SKM-1 (cell line): ENCODE results near the gene AGRP.
A peak's percentile ranks its signal among the peaks of the same experiment; 100 is the strongest.
"Not testable (repeated sequence)": the region's sequence is repeated elsewhere in the genome, so short reads cannot be mapped to it uniquely, and the experiment has no call there.

Experiments used
- DNase-seq: peaks from one replicate; lab custom pipeline; 2025; ENCODE audit not compliant: unreplicated experiment; lab: John Stamatoyannopoulos, UW

The AGRP gene

GRCh38 chr16:67483150-67483549, at the start of gene AGRP:
Gene AGRP, minus strand, starts transcription at chr16:67483547. Its CDS starts 149 bp downstream, at chr16:67483398.
- DNase-seq, result no peak

- DNase-seq, result peak; percentile 64
These were observed 47.9 kb upstream of the AGRP start for GRCh38 chr16:67531247-67531646.

- DNase-seq, result no peak
These were observed 46.9 kb upstream of the AGRP start for GRCh38 chr16:67530013-67530939.

- no peak for DNase-seq
These were observed 46.2 kb upstream of the AGRP start for GRCh38 chr16:67529582-67530012.

GRCh38 chr16:67528870-67529581, 45.7 kb upstream of the AGRP start:
- no peak for DNase-seq

GRCh38 chr16:67528222-67528869, 45.0 kb upstream of the AGRP start, which contains the start of gene RIPOR1:
Gene RIPOR1, plus strand, starts transcription at chr16:67528829. Its CDS starts 9,618 bp downstream, at chr16:67538447.
- DNase-seq, result no peak

GRCh38 chr16:67526149-67526791, 42.9 kb upstream of the AGRP start:
- DNase-seq, result no peak

GRCh38 chr16:67525176-67525860, 42.0 kb upstream of the AGRP start:
- no peak for DNase-seq

GRCh38 chr16:67521095-67521804, 37.9 kb upstream of the AGRP start:
- peak; percentile 83 for DNase-seq

- DNase-seq, result no peak
These were observed 35.9 kb upstream of the AGRP start for GRCh38 chr16:67519242-67519641.

GRCh38 chr16:67518676-67519075, 35.3 kb upstream of the AGRP start:
- no peak for DNase-seq

GRCh38 chr16:67517661-67518423, 34.5 kb upstream of the AGRP start:
- DNase-seq, result no peak

GRCh38 chr16:67517155-67517445, 33.8 kb upstream of the AGRP start:
- DNase-seq, result no peak

- DNase-seq, result no peak
These were observed 33.2 kb upstream of the AGRP start for GRCh38 chr16:67516296-67517154.

- peak; percentile 52 for DNase-seq
These were observed 31.1 kb upstream of the AGRP start for GRCh38 chr16:67514382-67514828.

- not testable (repeated sequence) for DNase-seq
These were observed 30.5 kb upstream of the AGRP start for GRCh38 chr16:67513892-67514291.

GRCh38 chr16:67509016-67509415, 25.7 kb upstream of the AGRP start:
- DNase-seq, result no peak

- DNase-seq, result no peak
These were observed 23.1 kb upstream of the AGRP start for GRCh38 chr16:67506468-67506867.
